GM12873 (cell line): ENCODE measurements around the gene HOXA6.

Experiments used
- CTCF ChIP-seq: IDR thresholded peaks from 2 replicates; pipeline ENCODE4 v1.5.1; 2012; ENCODE audit warnings: low read depth, mild to moderate bottlenecking, moderate library complexity, low read length, control low read depth; ENCODE audit not compliant: insufficient read depth; ENCODE audit errors: missing control alignments

Gene HOXA6

GRCh38 chr7:27130540-27131389, 16.8 kb downstream of the HOXA6 start, which contains the start of gene HOXA4:
Gene HOXA4, minus strand, starts transcription at chr7:27130757. Its CDS starts 24 bp downstream, at chr7:27130733.
- TF ChIP-seq CTCF = no peak

GRCh38 chr7:27129729-27130539, 17.6 kb downstream of the HOXA6 start:
- no peak for TF ChIP-seq CTCF

GRCh38 chr7:27128776-27129728, 18.5 kb downstream of the HOXA6 start:
- no peak for TF ChIP-seq CTCF

- no peak for TF ChIP-seq CTCF
These were observed 19.5 kb downstream of the HOXA6 start for GRCh38 chr7:27128034-27128433.

- no peak for TF ChIP-seq CTCF
These were observed 20.8 kb downstream of the HOXA6 start for GRCh38 chr7:27126596-27127327.

- no peak for TF ChIP-seq CTCF
These were observed 21.6 kb downstream of the HOXA6 start for GRCh38 chr7:27125986-27126394.
